ENCODE data around the gene NHLRC2.
"Not testable (repeated sequence)": the region's sequence is repeated elsewhere in the genome, so short reads cannot be mapped to it uniquely, and the experiment has no call there.

Gene NHLRC2

GRCh38 chr10:113822174-113822573 is 32.3 kb upstream of the NHLRC2 start:
- no peaks in the 10 kb centered on the region for H3K79me1 ChIP-seq (ENCODE audit: low read depth, low read length)
- H4K91ac ChIP-seq (ENCODE audit: low read depth, low read length, poor library complexity), result no peak overlapping the region
- no peaks in the 10 kb centered on the region for H3K9me3 ChIP-seq (replicated peaks in 1 of 2; ENCODE audit: control insufficient read depth in 2 of 2, insufficient read depth in 1 of 2, low read depth in 1 of 2, low read length in 2 of 2)
- H2BK120ac ChIP-seq (ENCODE audit: low read depth, low read length), result no peak overlapping the region
- no peak overlapping the region for H2BK5ac ChIP-seq (ENCODE audit: low read length)
- no peak overlapping the region for H2AFZ ChIP-seq (ENCODE audit: low read length)
- no peak overlapping the region for H2BK12ac ChIP-seq (ENCODE audit: low read length)
- H3K27me3 ChIP-seq (ENCODE audit: control insufficient read depth in 3 of 3, insufficient read depth in 3 of 3, low read depth in 1 of 3, low read length in 3 of 3), result peaks cover 0 to 2% (median 0%) of the 10 kb centered on the region in 3 experiments
- no CpG with 5 or more reads among the region's 7 CpGs for WGBS, 2 donors (ENCODE audit: extremely low coverage in 2 of 2, insufficient read length in 2 of 2, insufficient replicate concordance in 1 of 2)
- no peak overlapping the region for H2AK5ac ChIP-seq (ENCODE audit: low read depth, low read length)
- no peak overlapping the region for H3K18ac ChIP-seq (ENCODE audit: low read length)
- H3K23ac ChIP-seq (ENCODE audit: low read depth, low read length, poor library complexity), result no peak overlapping the region
- no peak overlapping the region for H3K14ac ChIP-seq (ENCODE audit: low read length)
- no peak for DNase-seq (ENCODE audit: low spot score)
- H3K36me3 ChIP-seq (replicated peaks in 1 of 2; ENCODE audit: control insufficient read depth in 2 of 2, insufficient read depth in 2 of 2, low read length in 2 of 2), result no peaks in the 10 kb centered on the region
- H4K8ac ChIP-seq (ENCODE audit: low read depth, low read length), result no peak overlapping the region
- no peak overlapping the region for H3K27ac ChIP-seq (replicated peaks; ENCODE audit: low read length)
- H3K4me3 ChIP-seq (ENCODE audit: low read length in 2 of 2), result no peak overlapping the region
- no peak overlapping the region for H3K4me2 ChIP-seq (ENCODE audit: insufficient read depth, low read length, poor library complexity, severe bottlenecking)
- H2BK15ac ChIP-seq (ENCODE audit: low read length), result no peak overlapping the region
- H3K4ac ChIP-seq (ENCODE audit: low read length), result no peak overlapping the region
- H3K4me1 ChIP-seq (ENCODE audit: control insufficient read depth in 2 of 2, insufficient read depth in 1 of 2, low read depth in 1 of 2, low read length in 2 of 2), result no peaks in the 10 kb centered on the region
- H3K9ac ChIP-seq (ENCODE audit: low read depth, low read length, poor library complexity), result no peak overlapping the region

GRCh38 chr10:113823389-113823788 is 31.1 kb upstream of the NHLRC2 start:
- WGBS, 2 donors (ENCODE audit: extremely low coverage in 2 of 2, insufficient read length in 2 of 2, insufficient replicate concordance in 1 of 2), result no CpG with 5 or more reads among the region's 4 CpGs

GRCh38 chr10:113825791-113826190 is 28.7 kb upstream of the NHLRC2 start:
- Histone ChIP-seq H3K4ac (ENCODE audit: low read length) (no peak overlapping the region), H3K14ac (ENCODE audit: low read length) (no peak overlapping the region), H3K27me3 (ENCODE audit: control insufficient read depth in 3 of 3, insufficient read depth in 3 of 3, low read depth in 1 of 3, low read length in 3 of 3) (peaks cover 0 to 3% (median 0%) of the 10 kb centered on the region in 3 experiments), H2BK15ac (ENCODE audit: low read length) (no peak overlapping the region), H3K4me2 (ENCODE audit: insufficient read depth, low read length, poor library complexity, severe bottlenecking) (no peak overlapping the region), H2AK5ac (ENCODE audit: low read depth, low read length) (no peak overlapping the region), H2AFZ (ENCODE audit: low read length) (no peak overlapping the region), H3K36me3 (replicated peaks in 1 of 2; ENCODE audit: control insufficient read depth in 2 of 2, insufficient read depth in 2 of 2, low read length in 2 of 2) (no peaks in the 10 kb centered on the region), H3K9me3 (replicated peaks in 1 of 2; ENCODE audit: control insufficient read depth in 2 of 2, insufficient read depth in 1 of 2, low read depth in 1 of 2, low read length in 2 of 2) (peaks cover 0 to 3% of the 10 kb centered on the region in 2 donors), H3K4me3 (ENCODE audit: low read length in 2 of 2) (no peak overlapping the region), H2BK12ac (ENCODE audit: low read length) (no peak overlapping the region), H3K79me1 (ENCODE audit: low read depth, low read length) (no peaks in the 10 kb centered on the region), H3K4me1 (ENCODE audit: control insufficient read depth in 2 of 2, insufficient read depth in 1 of 2, low read depth in 1 of 2, low read length in 2 of 2) (no peaks in the 10 kb centered on the region), H3K27ac (replicated peaks; ENCODE audit: low read length) (no peak overlapping the region), H4K8ac (ENCODE audit: low read depth, low read length) (no peak overlapping the region), H2BK5ac (ENCODE audit: low read length) (no peak overlapping the region), H3K9ac (ENCODE audit: low read depth, low read length, poor library complexity) (no peak overlapping the region), H4K91ac (ENCODE audit: low read depth, low read length, poor library complexity) (no peak overlapping the region), H3K23ac (ENCODE audit: low read depth, low read length, poor library complexity) (no peak overlapping the region), H2BK120ac (ENCODE audit: low read depth, low read length) (no peak overlapping the region), H3K18ac (ENCODE audit: low read length) (no peak overlapping the region)
- no CpG with 5 or more reads among the region's 2 CpGs for WGBS, 2 donors (ENCODE audit: extremely low coverage in 2 of 2, insufficient read length in 2 of 2, insufficient replicate concordance in 1 of 2)
- DNase-seq (ENCODE audit: low spot score), result no peak

More at GRCh38 chr10:113823389-113823788, 31.1 kb upstream of the NHLRC2 start:
- Histone ChIP-seq H2BK120ac (ENCODE audit: low read depth, low read length) (no peak overlapping the region), H3K18ac (ENCODE audit: low read length) (no peak overlapping the region), H3K4ac (ENCODE audit: low read length) (no peak overlapping the region), H3K9me3 (replicated peaks in 1 of 2; ENCODE audit: control insufficient read depth in 2 of 2, insufficient read depth in 1 of 2, low read depth in 1 of 2, low read length in 2 of 2) (peaks cover 0 to 3% of the 10 kb centered on the region in 2 donors), H4K8ac (ENCODE audit: low read depth, low read length) (no peak overlapping the region), H2AK5ac (ENCODE audit: low read depth, low read length) (no peak overlapping the region), H2AFZ (ENCODE audit: low read length) (no peak overlapping the region), H2BK15ac (ENCODE audit: low read length) (no peak overlapping the region), H3K4me2 (ENCODE audit: insufficient read depth, low read length, poor library complexity, severe bottlenecking) (no peak overlapping the region), H3K23ac (ENCODE audit: low read depth, low read length, poor library complexity) (no peak overlapping the region), H2BK12ac (ENCODE audit: low read length) (no peak overlapping the region), H2BK5ac (ENCODE audit: low read length) (no peak overlapping the region), H3K9ac (ENCODE audit: low read depth, low read length, poor library complexity) (no peak overlapping the region), H3K27ac (replicated peaks; ENCODE audit: low read length) (no peak overlapping the region), H3K79me1 (ENCODE audit: low read depth, low read length) (no peaks in the 10 kb centered on the region), H3K36me3 (replicated peaks in 1 of 2; ENCODE audit: control insufficient read depth in 2 of 2, insufficient read depth in 2 of 2, low read length in 2 of 2) (no peaks in the 10 kb centered on the region), H4K91ac (ENCODE audit: low read depth, low read length, poor library complexity) (no peak overlapping the region), H3K4me1 (ENCODE audit: control insufficient read depth in 2 of 2, insufficient read depth in 1 of 2, low read depth in 1 of 2, low read length in 2 of 2) (no peaks in the 10 kb centered on the region), H3K4me3 (ENCODE audit: low read length in 2 of 2) (no peak overlapping the region), H3K14ac (ENCODE audit: low read length) (no peak overlapping the region), H3K27me3 (ENCODE audit: control insufficient read depth in 3 of 3, insufficient read depth in 3 of 3, low read depth in 1 of 3, low read length in 3 of 3) (peaks cover 0 to 3% (median 0%) of the 10 kb centered on the region in 3 experiments)
- DNase-seq (ENCODE audit: low spot score), result no peak

- not testable (repeated sequence) for H3K18ac ChIP-seq (ENCODE audit: low read length); H2AK5ac ChIP-seq (ENCODE audit: low read depth, low read length); H3K9ac ChIP-seq (ENCODE audit: low read depth, low read length, poor library complexity); H4K91ac ChIP-seq (ENCODE audit: low read depth, low read length, poor library complexity); H3K4me2 ChIP-seq (ENCODE audit: insufficient read depth, low read length, poor library complexity, severe bottlenecking); H3K4me3 ChIP-seq (ENCODE audit: low read length in 2 of 2); H3K4me1 ChIP-seq (ENCODE audit: control insufficient read depth in 2 of 2, insufficient read depth in 1 of 2, low read depth in 1 of 2, low read length in 2 of 2); H3K23ac ChIP-seq (ENCODE audit: low read depth, low read length, poor library complexity); H3K36me3 ChIP-seq (replicated peaks in 1 of 2; ENCODE audit: control insufficient read depth in 2 of 2, insufficient read depth in 2 of 2, low read length in 2 of 2); DNase-seq (ENCODE audit: low spot score); H2BK12ac ChIP-seq (ENCODE audit: low read length); H2BK5ac ChIP-seq (ENCODE audit: low read length); H2BK120ac ChIP-seq (ENCODE audit: low read depth, low read length); H4K8ac ChIP-seq (ENCODE audit: low read depth, low read length); H3K9me3 ChIP-seq (replicated peaks in 1 of 2; ENCODE audit: control insufficient read depth in 2 of 2, insufficient read depth in 1 of 2, low read depth in 1 of 2, low read length in 2 of 2); H3K27ac ChIP-seq (replicated peaks; ENCODE audit: low read length); H3K79me1 ChIP-seq (ENCODE audit: low read depth, low read length); H3K27me3 ChIP-seq (ENCODE audit: control insufficient read depth in 3 of 3, insufficient read depth in 3 of 3, low read depth in 1 of 3, low read length in 3 of 3); H3K14ac ChIP-seq (ENCODE audit: low read length); H2AFZ ChIP-seq (ENCODE audit: low read length); H2BK15ac ChIP-seq (ENCODE audit: low read length); H3K4ac ChIP-seq (ENCODE audit: low read length)
- WGBS, 2 donors (ENCODE audit: extremely low coverage in 2 of 2, insufficient read length in 2 of 2, insufficient replicate concordance in 1 of 2), result no CpG with 5 or more reads among the region's 10 CpGs
Observed at GRCh38 chr10:113828567-113828966, 25.9 kb upstream of the NHLRC2 start.
